GM08714 (cell line): ENCODE results near the gene LRRC3C.
A peak's percentile ranks its signal among the peaks of the same experiment; 100 is the strongest.

ENCODE experiments used
- H3K4me3 ChIP-seq: fragments of 200-500 bp; sonication (Bioruptor generic); 2 replicates; pipeline ENCODE4 v1.5.1; 2014; ENCODE audit warnings: mild to moderate bottlenecking, low read length, inconsistent platforms
- ZNF274 ChIP-seq: IDR thresholded peaks from 2 replicates; pipeline ENCODE4 v1.6.1; 2012; ENCODE audit warnings: mild to moderate bottlenecking, low read depth, low read length

The LRRC3C gene

DNA sequence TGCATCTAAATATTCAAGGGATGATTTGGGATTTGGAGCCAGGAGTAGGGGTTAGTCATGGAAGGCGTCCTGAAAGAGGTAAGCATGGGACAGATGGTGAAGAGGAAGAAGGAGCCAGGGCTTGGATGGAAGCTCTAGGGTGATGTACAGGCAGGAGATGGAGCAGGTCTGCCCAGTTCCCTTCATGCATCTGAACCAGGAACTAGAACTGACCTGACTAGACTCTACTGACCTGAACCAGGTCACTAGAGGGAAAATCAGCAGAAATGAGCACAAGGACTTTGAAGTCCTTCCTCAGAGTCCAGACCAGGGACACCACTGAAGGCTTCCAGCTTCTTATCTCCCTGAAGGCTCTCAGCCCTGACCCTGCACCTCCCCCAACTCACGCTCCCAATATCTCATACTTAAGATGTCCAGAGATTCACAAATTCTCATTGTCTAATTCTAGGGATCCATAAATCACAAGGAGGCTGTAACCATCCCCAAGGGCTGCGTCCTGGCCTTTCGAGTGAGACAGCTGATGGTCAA lies 43.6 kb downstream of the LRRC3C start:
- no peak for TF ChIP-seq ZNF274
- no peak overlapping the region for H3K4me3 ChIP-seq

DNA sequence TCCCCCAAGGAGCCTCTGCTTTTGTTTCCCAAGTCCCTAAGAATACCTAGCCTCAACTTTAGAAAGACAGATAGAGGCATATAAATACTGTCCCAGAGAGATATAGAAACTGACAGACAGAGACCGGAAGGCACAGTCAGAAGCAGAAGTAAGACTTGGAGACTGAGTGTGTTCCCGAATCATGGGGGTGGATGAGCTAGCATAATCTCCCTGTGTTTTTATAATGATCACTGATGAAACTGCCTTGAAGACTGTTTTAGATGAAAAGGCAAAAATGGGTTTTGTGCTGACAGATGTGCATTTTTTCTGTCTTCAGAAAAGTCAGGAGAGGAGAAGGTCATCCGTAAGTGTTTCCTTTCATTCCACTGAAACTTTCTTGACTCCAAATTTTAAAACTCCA lies 44.7 kb downstream of the LRRC3C start:
- TF ChIP-seq ZNF274: no peak
- H3K4me3 ChIP-seq: no peak overlapping the region

DNA sequence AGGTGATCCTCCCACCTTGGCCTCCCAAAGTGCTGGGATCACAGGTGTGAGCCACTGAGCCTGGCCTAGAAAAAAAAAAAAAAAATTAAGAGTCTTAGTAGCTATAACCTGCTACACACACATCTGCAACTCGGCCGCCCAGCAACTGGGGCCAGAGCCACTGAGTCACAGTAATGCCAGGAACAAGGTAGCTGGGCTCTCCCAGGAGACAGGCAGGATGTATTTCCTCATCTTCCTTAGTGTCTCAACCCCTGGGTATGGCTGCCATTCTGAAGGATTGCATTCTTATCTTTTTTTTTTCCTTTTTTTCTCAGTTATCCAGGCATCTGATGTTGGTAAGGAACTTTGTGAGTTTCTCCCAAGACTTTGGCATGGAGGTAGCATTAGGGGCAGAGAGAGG lies 46.0 kb downstream of the LRRC3C start:
- TF ChIP-seq ZNF274: no peak
- no peak overlapping the region for H3K4me3 ChIP-seq

DNA sequence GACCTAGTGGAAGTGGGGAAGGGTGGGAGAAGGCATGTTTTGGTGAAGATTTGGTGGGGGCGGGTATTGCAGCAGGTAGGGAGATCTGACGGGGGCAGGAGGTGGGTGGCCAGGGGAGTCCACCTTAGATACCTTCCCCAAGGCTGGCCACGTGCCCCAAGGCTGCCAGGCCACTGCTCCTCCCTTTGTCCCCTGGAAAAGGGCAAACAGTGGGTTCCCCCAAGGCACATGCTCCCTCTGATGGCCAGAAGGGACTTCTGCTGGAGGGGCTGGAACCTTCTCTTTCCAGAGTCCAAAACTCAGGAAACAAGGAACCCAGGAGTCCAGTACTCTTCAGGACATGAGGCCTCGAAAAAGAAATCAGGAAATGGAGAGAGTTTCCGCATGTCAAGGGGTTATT lies 46.9 kb downstream of the LRRC3C start:
- TF ChIP-seq ZNF274: no peak
- H3K4me3 ChIP-seq: no peak overlapping the region

DNA sequence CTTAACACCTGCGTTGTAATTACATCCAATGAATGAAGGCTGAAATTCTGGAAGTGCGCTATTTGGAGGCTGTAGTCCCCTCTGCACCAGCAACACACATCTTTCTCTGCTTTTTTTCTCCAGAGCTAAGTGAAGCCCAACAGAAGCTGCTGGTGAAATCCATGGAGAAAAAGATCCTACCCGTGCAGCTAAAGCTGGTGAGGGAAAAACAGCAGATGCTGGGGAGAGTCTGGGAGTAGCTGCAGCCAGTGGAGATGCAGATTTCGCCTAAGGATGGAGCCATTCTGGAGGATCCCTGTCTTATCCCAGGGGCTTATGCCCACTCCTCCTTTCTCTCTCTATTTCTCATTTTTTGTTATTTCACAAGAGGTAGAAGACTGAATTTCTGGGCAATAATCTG lies 48.3 kb downstream of the LRRC3C start:
- H3K4me3 ChIP-seq: no peak overlapping the region
- no peak for TF ChIP-seq ZNF274

DNA sequence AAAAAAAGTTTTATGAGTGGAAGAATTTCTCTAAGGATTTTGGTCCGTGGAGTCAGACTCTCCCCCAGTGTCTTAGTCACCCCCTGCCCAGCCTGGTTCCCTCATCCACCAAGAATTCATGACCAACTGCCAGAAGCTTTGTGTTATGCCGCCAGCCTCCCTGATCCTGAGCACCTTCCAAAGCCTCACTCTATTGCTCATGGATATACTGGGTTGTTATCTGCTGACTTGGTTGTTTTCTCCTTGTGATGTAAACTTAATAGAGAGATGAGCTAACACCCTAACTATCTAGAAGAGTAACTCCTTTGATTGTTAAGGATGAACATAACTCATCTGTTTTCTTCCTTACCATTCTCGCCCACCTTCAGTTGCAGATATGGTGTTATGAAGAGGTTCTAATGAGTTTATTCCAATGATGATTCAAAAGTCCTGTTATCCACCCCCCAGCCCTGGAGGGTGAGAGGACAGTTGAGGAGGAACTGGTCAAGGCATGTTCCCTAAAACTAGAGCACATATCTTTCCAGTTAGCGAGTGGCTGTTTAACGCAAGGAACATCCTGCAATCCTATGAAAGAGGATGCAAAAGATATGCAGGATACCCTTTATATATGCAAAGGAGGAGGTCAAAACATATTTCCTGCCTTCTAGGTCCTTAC lies 51.6 kb downstream of the LRRC3C start:
- H3K4me3 ChIP-seq: no peak overlapping the region
- TF ChIP-seq ZNF274: no peak

DNA sequence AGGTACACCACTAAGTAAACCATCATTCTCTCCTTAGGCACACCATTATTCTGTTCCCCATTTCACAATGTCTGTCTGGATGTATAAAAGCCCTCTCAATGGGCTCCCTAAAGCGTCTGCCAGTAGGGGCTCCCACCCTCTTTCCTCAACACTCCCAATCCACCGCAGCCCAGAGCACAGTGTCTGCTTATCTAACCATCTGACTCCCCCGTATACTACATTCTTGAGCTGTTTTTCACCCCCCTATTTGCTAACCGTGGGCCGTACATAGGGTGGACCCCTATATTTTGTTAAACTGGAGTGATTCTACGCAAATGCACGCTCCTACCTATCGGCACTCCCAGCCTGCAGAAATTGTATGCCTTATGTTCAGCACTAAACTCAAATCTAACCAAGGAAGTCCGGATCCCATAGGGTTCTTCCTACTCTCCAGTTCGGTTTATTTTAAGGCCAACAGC lies 52.4 kb downstream of the LRRC3C start:
- no peak for TF ChIP-seq ZNF274
- H3K4me3 ChIP-seq: peak overlapping the region; percentile 74

DNA sequence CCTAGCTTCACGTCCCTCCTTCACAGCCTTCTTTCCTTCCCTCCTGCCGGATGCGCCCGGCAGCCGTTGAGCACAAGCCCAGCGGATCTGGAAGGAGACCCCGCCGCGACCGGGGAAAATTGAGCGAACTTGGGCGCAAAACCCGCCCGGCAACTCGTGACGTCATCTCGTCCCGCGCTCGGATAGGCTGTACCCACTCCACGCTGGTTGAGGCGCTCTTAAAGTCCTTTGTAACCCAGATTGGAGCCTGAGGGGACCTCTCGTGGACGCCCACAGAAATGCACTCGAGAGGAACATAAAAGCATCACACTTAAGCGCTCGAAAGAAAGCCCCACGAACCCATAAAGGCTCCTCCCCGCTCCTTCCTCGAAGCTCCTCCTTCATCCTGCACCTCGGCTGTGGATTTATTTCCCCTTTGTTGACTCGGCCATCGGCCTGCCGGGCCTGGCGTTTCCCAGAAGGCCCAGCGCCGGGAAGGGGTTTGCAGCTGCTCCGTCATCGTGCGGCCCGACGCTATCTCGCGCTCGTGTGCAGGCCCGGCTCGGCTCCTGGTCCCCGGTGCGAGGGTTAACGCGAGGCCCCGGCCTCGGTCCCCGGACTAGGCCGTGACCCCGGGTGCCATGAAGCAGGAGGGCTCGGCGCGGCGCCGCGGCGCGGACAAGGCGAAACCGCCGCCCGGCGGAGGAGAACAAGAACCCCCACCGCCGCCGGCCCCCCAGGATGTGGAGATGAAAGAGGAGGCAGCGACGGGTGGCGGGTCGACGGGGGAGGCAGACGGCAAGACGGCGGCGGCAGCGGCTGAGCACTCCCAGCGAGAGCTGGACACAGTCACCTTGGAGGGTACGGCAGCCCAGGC lies 53.0 kb downstream of the LRRC3C start, which contains the start of gene PSMD3:
Gene PSMD3 (plus strand): TSS at position 457 of the 856 bp plus-strand sequence. CDS start 164 bp downstream, at position 621.
- no peak for TF ChIP-seq ZNF274
- peak within 1 kb of the TSS; percentile 99 for H3K4me3 ChIP-seq

DNA sequence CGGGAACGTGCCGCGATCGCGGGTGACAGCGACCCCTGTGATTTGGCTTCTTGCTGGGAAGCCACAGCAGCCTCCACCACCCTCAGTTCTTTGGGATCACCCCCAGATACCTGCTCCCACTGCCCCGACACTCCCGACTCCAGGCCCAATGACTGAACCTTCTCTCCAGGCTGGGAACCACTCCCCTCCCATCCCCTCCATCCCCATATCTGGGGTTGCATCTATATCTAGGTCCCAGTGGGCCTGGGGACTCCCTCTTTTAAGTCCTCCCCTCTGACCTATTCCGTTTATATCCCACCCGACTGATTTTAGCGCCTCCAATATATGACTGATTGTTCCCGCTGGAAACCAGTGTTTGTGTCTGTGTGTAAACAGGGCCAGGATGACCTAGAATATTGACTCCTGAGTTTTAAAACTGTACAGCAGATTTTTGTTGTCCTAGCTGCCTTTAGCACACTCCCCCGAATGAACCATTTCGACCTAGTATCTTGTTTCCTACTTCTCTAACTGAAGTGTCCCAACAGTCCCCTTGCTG lies 53.7 kb downstream of the LRRC3C start:
- peak overlapping the region; percentile 99 for H3K4me3 ChIP-seq
- no peak for TF ChIP-seq ZNF274

DNA sequence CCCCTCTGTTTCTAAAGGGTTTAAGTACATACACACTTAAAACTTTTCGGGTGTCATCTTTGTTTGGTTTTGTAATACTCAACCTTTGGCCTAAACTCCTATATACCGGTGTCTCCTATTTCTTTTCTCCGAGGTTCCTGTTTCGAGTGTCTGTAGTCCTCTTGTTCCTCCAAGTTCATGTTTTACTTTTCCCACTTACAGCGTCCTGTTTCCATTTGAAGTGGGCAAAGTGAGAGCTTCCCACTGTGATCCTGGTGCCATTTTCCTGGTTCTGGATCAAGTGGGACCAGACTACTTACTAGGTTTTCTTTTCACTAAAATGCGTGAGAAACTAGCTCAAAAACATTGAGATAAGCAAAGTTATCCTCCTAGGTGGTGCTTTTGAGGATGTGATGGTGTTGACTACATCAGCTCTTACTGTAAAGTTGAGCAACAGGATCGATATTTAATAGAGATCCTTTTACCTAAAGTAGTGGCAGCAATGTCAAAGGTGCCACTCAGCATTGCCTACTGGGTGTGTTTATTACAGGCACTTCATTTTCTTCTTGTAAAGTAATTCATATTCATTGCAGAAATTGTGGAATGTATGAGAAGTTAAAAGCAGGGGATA lies 54.3 kb downstream of the LRRC3C start:
- peak overlapping the region; percentile 99 for H3K4me3 ChIP-seq
- no peak for TF ChIP-seq ZNF274

DNA sequence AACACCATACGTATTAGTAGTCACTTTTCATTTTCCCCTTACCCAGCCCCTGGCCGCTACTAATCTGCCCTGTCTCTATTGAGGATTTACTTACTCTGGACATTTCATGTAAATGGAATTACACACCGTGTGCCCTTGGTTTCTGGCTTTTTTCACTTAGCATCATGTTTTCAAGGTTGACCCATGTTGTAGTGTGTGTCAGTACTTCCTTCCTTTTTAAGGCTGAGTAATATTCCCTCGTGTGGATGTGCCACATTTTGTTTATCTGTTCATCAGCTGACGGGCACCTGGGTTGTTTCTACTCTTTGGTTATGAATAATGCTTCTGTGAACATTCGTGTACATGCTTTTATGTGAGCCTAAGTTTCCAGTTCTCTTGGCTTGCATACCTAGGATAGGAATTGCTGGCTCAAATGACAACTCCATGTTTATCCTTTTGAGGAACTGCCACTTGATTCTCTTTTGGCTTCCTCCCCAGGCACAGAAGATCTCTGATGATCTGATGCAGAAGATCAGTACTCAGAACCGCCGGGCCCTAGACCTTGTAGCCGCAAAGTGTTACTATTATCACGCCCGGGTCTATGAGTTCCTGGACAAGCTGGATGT lies 60.8 kb downstream of the LRRC3C start:
- no peak for TF ChIP-seq ZNF274
- H3K4me3 ChIP-seq: no peak overlapping the region

DNA sequence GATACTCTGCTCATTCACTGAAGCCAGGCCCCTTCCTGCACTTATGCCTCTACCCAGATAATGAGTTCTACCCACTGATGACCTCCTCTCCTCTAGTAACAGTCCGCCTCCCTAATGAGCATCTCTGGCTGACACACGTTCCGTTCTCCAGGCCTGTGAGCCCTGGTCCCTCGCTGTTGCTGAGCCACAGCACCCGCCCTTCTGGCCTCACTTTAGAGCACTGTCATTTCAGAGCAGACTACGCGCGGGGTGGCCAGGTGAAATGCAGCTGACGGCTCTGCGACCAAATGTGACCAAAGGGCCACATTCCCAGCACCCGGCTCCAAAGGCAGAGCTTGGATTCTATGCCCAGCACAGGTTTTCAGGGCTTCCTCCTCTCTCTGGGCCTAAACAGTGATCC lies 66.9 kb downstream of the LRRC3C start:
- no peak overlapping the region for H3K4me3 ChIP-seq
- no peak for TF ChIP-seq ZNF274
